ENCODE results near the gene LDHA.

LDHA gene

DNA sequence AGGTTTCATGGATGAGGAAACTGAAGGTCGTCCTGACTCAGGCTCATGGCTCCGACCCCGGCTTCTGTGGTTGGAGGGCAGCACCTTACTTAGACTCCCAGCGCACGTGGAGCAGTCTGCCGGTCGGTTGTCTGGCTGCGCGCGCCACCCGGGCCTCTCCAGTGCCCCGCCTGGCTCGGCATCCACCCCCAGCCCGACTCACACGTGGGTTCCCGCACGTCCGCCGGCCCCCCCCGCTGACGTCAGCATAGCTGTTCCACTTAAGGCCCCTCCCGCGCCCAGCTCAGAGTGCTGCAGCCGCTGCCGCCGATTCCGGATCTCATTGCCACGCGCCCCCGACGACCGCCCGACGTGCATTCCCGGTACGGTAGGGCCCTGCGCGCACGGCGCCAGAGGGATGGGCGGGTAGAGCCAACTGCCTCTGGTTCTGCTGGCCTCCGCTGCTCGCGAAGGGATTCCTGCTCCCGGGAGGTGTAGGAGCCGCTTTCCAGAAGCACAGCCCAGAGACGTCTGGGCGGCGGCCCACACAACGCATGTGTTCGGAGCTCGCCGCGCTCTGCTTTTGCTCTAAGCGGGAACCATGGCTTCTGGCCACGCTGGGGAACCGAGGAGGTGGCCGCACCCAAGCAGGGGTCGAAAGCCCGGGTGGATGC is at the start of gene LDHA:
Gene LDHA (plus strand): TSS at position 289 of the 653 bp plus-strand sequence. CDS start 2,280 bp downstream, outside the sequence.
- peak; percentile 97 to 100 (median 99) for DNase-seq (ENCODE audit: low read depth in 2 of 3, low spot score in 2 of 3)

DNA sequence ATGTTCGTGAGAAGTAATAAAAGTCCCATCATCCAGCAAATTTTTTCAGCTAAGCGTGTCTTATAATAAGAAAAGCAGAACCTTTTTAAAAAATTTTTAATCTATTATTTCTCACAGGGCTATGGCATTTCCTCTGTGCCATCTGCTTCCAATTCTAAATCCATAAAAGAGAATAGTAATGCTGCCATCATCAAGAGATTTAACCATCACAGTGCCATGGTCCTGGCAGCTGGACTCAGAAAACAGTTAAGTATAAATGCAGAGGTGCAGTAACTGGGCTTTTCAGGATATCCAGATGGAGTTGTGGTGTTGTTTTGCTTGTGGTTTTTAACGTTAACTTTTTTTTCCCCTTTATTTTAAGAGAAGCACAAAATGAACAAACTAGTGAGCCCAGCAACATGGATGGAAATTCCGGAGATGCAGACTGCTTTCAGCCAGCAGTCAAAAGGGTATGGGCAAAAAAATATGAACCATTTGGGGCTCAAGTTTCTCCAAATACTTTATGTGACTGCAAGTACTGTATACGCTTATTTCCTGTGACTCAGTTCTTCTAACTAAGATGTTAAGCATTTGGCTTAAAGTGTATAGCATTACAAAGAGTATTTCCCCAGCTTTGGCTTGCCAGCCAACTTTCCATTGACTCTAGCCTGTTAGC is 46.8 kb upstream of the LDHA start:
- no peak for DNase-seq (ENCODE audit: low read depth in 2 of 3, low spot score in 2 of 3)

DNA sequence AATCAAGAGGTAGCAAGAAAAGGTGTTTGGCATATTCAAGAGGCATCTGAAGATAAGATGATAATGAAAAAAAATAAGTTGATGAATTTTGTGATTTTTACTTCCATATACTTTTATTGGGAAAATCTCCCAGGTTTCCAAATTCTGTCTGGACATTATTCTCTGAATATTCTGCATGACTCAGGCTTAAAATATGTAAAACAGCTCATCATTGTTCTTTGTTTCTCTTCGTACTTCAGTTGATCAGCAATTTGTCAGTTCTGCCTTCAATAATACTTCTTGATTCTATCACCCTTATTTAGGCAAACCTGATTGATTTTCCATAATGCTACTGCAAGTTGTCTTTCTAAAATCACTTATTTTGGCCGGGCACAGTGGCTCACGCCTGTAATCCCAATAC is 41.8 kb upstream of the LDHA start:
- DNase-seq (ENCODE audit: low read depth in 2 of 3, low spot score in 2 of 3) = no peak

GRCh38 chr11:18358646-18359045 is 35.7 kb upstream of the LDHA start:
- no peak for DNase-seq (ENCODE audit: low read depth in 2 of 3, low spot score in 2 of 3)

GRCh38 chr11:18361154-18361553 is 33.2 kb upstream of the LDHA start:
- DNase-seq (ENCODE audit: low read depth in 2 of 3, low spot score in 2 of 3) = no peak

DNA sequence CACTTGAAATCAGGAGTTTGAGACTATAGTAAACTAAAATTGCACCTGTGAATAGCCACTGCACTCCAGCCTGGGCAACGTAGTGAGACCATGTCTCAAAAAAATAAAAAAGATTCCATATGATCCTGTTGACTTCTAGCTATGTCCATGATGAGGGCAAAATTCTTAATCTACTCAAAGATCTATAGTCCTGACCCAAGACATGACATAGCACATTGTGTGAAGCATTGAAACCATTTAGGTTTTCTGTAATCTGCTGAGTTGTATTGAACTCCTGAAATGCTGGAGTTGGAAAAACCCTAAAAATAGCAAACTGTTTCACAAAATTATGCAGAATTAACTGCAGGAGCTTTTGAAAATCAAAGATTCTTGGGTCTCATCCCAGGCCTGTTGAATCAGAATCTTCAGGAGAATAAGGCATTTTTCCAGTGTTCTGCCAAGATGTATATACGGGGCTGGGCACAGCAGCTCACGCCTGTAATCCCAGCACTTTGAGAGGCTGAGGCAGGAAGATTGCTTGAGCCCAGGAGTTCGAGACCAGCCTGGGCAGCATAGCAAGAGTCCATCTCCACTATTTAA is 29.8 kb upstream of the LDHA start:
- no peak for DNase-seq (ENCODE audit: low read depth in 2 of 3, low spot score in 2 of 3)

DNA sequence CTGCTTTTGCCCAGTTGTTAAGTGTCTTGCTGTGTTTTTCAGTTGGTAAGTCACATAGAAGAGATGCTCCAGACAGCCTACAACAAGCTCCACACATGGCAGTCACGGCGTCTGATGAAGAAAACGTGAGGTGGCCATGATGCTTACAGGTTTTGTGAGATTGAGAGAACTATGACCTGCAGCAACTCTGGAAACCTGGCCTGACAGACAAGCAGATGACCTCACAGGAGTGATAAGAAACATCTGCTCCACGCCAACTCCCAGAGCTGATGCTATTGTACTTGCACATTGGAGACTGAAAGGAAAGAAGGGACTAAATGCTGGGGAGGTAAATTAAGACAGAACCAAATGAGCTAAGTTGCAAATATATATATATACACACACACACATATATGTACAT is 28.6 kb upstream of the LDHA start:
- DNase-seq (ENCODE audit: low read depth in 2 of 3, low spot score in 2 of 3) = no peak

DNA sequence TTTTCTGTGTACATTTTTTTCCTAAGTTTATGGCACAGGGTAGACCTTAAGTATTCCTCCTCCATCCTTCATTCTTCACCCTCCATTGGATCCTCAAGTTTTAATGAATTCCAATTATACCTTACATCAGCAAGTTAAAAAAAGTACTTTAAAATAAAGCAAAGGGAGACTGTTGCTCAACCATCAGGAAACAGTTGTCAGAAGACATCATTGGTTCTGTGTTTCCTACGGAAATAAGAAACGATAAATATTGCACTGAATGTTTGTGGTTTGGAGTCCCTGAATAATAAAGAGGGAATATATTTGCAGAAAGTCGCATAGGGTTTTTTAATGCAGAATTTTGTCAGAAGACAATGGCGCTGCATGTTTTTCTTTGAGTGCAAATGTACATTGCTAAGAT is 28.1 kb upstream of the LDHA start:
- no peak for DNase-seq (ENCODE audit: low read depth in 2 of 3, low spot score in 2 of 3)

DNA sequence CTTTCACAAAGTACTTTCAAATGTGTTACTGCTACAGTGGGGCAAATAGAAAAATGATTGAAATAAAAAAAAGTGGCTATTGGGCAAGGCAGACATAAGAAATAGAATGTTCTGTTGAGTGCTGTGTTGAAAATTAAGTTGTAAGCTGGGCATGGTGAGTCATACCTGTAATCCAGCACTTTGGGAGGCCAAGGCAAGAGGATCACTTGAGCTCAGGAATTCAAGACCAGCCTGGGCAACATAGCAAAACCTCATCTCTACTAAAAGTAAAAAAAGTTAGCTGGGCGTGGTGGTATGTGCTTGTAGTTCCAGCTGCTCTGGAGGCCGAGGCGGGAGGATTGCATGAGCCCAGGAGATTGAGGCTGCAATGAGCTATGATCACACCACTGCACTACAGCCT is 26.9 kb upstream of the LDHA start:
- DNase-seq (ENCODE audit: low read depth in 2 of 3, low spot score in 2 of 3) = no peak

DNA sequence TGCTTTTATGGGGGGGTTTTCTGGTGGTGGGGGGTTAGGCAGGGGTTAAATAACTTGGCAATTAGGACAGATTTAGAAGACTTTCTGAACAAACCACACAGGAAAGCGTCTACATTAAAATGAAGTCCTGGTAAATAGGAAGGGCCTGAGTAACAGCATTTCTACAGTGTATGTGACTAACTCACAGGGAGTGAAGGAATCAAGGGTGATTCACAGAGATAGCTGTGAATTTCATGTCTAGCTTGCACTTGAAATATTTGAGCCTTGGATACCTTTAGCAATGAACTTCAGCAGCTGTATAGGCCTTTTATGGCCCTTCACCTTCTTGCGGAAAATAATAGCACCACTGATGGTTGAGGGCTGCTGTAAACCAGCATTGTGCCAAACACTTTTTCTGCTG is 26.1 kb upstream of the LDHA start:
- no peak for DNase-seq (ENCODE audit: low read depth in 2 of 3, low spot score in 2 of 3)

- DNase-seq (ENCODE audit: low read depth in 2 of 3, low spot score in 2 of 3) = no peak
Observed at GRCh38 chr11:18369398-18369797, 25.0 kb upstream of the LDHA start.

- no peak for DNase-seq (ENCODE audit: low read depth in 2 of 3, low spot score in 2 of 3)
Observed at GRCh38 chr11:18371279-18371678, 23.1 kb upstream of the LDHA start.

GRCh38 chr11:18372201-18372600 is 22.2 kb upstream of the LDHA start:
- DNase-seq (ENCODE audit: low read depth in 2 of 3, low spot score in 2 of 3) = no peak

DNA sequence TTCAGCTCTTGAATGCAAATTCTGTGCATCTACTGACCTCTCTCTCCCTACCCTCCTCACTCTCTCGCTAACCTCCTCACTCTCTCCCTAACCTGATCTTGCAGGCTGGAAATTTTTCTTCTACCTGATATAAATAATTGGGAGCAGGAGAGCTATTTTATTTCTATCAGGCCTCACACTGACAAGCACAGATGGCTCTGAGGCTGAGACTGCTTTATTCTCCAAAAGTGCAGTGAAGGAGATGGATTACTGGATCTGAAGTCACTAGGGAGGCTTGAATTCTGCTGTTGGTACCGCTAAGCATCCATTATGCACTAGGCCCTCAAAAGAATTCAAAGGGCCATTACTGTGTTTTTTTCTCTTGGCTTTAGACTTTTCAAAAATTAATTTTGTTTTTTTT is 19.4 kb upstream of the LDHA start:
- DNase-seq (ENCODE audit: low read depth in 2 of 3, low spot score in 2 of 3) = no peak

DNA sequence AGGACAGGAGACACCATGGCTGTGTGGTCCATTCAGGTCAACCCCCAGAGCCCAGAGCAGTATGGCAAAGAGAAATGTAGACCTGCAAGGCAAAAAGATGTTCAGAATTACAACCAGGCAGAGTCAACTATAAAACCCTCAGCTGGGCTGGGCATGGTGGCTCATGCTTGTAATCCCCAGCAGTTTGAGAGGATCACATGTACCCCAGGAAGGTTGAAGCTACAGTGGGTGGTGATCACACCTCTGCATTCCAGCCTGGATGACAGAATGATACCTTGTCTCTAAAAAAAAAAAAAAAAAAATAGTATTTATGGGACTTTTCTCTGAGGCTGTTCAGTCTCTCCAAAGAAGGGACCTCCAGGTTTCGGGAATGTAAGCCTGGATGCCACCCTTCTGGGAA is 18.4 kb upstream of the LDHA start:
- DNase-seq (ENCODE audit: low read depth in 2 of 3, low spot score in 2 of 3) = no peak

- no peak for DNase-seq (ENCODE audit: low read depth in 2 of 3, low spot score in 2 of 3)
Observed at GRCh38 chr11:18379201-18379600, 15.2 kb upstream of the LDHA start.

DNA sequence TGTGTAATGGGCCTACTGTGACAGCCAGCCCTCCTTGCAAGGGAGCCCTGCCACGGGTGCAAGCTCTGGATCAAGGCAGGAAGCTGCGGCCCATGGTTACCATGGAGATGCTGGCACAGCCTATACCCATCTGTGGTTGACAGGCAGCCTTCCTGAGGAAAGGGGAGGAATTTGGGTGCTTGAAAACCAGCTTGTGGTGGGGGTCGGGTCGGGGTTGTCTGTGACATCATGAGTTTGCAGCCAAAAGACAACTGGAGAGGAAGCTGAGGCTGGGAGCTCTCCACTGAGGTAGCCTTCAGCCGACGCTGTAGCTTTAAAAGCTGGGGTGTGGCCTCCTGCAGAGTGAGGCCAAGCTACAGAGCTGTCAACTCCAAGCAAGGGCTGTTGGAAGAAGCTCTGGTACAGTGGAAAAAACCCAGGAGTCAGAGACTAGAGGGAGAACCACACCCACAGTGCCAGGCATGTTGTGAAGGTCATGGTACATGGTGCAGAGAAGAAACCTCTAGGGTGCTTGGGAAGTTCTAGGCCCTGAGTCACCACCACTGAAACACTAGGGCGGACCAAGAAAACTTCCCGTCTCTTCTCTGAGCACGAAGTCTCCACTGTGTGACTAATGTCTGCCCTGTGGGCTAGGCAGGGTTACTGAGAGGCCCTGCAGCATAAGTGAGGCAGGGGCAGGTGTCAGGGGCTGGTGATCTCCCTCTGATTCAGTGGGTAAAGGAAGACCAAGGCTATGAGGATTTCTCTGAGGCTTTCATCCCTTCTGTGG is 10.8 kb upstream of the LDHA start:
- peak in 1 of 3 experiments; percentile 46 for DNase-seq (ENCODE audit: low read depth in 2 of 3, low spot score in 2 of 3)

DNA sequence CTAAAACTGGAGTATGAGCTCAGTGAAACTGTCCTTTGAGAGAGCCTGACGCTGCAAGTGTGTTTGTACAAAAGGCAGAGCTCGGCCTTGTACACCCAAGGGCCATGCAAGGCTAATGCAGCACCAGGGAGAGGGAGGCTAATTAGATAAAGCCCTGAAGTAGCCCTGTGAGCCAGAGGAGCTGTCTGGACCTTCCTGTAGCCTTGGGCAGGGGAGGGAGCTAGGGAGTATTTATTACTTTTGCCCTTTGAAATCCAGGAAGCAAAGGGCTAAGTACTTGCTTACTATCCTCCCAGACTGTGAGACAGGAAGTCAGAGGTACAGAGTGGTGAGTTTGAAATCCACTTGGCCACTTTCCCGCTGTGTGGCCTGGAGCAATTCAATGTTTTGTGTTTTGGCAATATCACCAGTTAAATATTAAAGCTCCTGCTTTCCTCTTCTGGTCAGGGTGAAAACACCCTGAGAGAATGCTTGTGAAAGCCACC is 10.2 kb upstream of the LDHA start:
- no peak for DNase-seq (ENCODE audit: low read depth in 2 of 3, low spot score in 2 of 3)

- no peak for DNase-seq (ENCODE audit: low read depth in 2 of 3, low spot score in 2 of 3)
Observed at GRCh38 chr11:18390088-18390487, 4.3 kb upstream of the LDHA start.

DNA sequence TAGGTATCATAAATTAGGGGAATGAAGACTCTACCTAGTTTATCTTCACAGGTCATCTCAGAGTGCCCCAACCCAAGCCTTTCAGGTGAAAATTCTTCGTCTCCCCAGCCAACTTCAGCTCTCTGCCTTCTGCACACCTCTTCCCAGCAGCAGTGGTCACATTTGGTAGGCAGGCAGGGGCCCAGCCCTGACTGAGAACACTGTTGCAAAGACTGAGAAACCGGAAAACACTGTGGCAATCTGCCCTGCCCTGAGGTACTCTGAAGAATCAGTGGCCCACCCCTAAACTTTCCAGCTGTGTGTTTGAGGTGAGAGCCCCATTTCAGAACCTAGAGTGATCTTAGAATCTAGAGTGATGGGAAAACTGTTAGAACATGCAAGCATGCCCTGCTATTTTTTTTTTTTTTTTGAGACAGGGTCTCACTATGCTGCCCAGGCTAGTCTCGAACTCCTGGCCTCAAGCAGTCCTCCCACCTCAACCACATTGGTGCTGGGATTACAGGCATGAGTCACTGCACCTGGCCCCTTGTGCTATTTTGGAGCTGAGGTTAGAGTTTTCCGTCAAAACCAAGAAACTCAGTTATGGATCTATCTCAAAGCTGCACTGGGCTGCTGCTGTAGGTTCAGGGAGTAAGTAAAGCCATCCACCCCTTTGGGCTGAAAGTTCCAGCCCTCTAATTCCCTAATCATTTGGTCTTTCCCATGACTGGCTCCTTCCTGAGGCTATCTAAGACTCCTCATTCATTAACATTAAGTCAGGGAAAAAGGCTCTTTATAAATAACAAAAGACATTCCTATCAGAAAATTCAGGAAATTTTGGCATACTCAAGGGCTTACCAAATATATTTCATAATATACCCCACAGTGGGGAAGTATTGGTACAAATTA is 1.7 kb upstream of the LDHA start:
- no peak for DNase-seq (ENCODE audit: low read depth in 2 of 3, low spot score in 2 of 3)
